K562 (cell line): ENCODE results near the gene PKIB. TPM values are rescaled to one million over a fixed set of nuclear protein-coding genes. Genes with fewer than 3 reads are reported as not detected.

Experiments used
- ATAC-seq: fragments of 200-7000 bp; cut with Tn5 transposase; 3 replicates; pipeline ENCODE4 v1.9.1; 2020; ENCODE audit warnings: moderate library complexity
- BruUV-seq: library from RNA; stranded (reverse); fragments of 400-500 nt; replicated peaks from 2 replicates; lab custom pipeline; 2021; lab: Mats Ljungman, UMichigan
- CTCF ChIA-PET: fragments of 300-600 bp; formaldehyde crosslinking; extraction: SDS; loops from one replicate; lab custom pipeline; 2021; ENCODE audit warnings: low intra/inter-chr PET ratio; lab: Yijun Ruan, JAX
- POLR2A ChIA-PET: fragments of 300-600, 350-650 bp; sonication (Branson Sonifier 250); formaldehyde crosslinking; extraction: SDS; loops from one replicate; lab custom pipeline; 2021; ENCODE audit warnings: antibody characterized with exemption, inconsistent platforms; lab: Yijun Ruan, JAX
- DNase-seq, 4 experiments: peaks; one replicate each; pipeline versions ENCODE4 v3.0.0 to v3.0.0-alpha.2; 2011 to 2018; ENCODE audit warnings: low spot score in 3 of 4, mixed read lengths in 3 of 4; ENCODE audit errors: extremely low read depth in 1 of 4
- FAIRE-seq: peaks from 2 replicates; lab custom pipeline; 2011; peaks lifted over from hg19 to GRCh38; lab: Jason Lieb, UNC
- H2AFZ ChIP-seq: 2 replicates; pipeline ENCODE4 v1.6.0; 2011; ENCODE audit warnings: low read depth, low read length, control low read depth, inconsistent platforms
- H3K27ac ChIP-seq: fragments of 200-600 bp; 3 replicates; pipeline ENCODE4 v1.8.0; 2011; ENCODE audit warnings: low read depth, mild to moderate bottlenecking, control low read depth, inconsistent platforms, low read length, moderate library complexity, mixed read lengths; ENCODE audit errors: extremely low read depth
- H3K27me3 ChIP-seq, 2 experiments: fragments of 300-600 bp in 1 of 2; 2 replicates in 1 of 2; 3 replicates in 1 of 2; pipeline versions ENCODE4 v1.6.0 to v1.8.0; 2011; ENCODE audit warnings: inconsistent platforms in 2 of 2, low read length in 2 of 2, mild to moderate bottlenecking in 1 of 2, mixed read lengths in 1 of 2, moderate library complexity in 1 of 2; ENCODE audit not compliant: control insufficient read depth in 2 of 2, insufficient read depth in 2 of 2
- H3K36me3 ChIP-seq: fragments of 300-600 bp; 3 replicates; pipeline ENCODE4 v1.8.0; 2011; ENCODE audit warnings: mild to moderate bottlenecking, low read length, inconsistent platforms; ENCODE audit not compliant: control insufficient read depth, insufficient read depth
- H3K4me1 ChIP-seq, 2 experiments: fragments of 200-600 bp in 1 of 2; replicated peaks in 1 of 2; 2 replicates in 1 of 2; 3 replicates in 1 of 2; pipeline versions ENCODE4 v1.5.1 to v1.8.0; 2011; ENCODE audit warnings: inconsistent platforms in 2 of 2, low read length in 2 of 2, mild to moderate bottlenecking in 1 of 2, mixed read lengths in 1 of 2, moderate library complexity in 1 of 2; ENCODE audit not compliant: control insufficient read depth in 2 of 2, insufficient read depth in 2 of 2
- H3K4me2 ChIP-seq: 2 replicates; pipeline ENCODE4 v1.6.1; 2011; ENCODE audit warnings: low read length, control low read depth, inconsistent platforms, mixed read lengths; ENCODE audit not compliant: insufficient read depth
- H3K4me3 ChIP-seq: fragments of 200-600 bp; sonication (generic), shearing (Covaris generic); 2 replicates; pipeline ENCODE4 v1.5.1; 2016; ENCODE audit warnings: control low read depth, inconsistent platforms
- H3K79me2 ChIP-seq: fragments of 200-600 bp; 3 replicates; pipeline ENCODE4 v1.8.0; 2011; ENCODE audit warnings: low read length, inconsistent platforms; ENCODE audit not compliant: control insufficient read depth, insufficient read depth
- H3K9ac ChIP-seq, 2 experiments: 2 replicates each; pipeline versions ENCODE4 v1.6.0 to v1.6.1; 2011; ENCODE audit warnings: low read depth in 2 of 2, low read length in 2 of 2, control low read depth in 1 of 2, inconsistent platforms in 1 of 2, mild to moderate bottlenecking in 1 of 2, mixed read lengths in 1 of 2; ENCODE audit not compliant: insufficient read depth in 1 of 2
- H3K9me1 ChIP-seq: one replicate; pipeline ENCODE4 v1.6.0; 2011; ENCODE audit warnings: inconsistent platforms, mild to moderate bottlenecking, low read length, moderate library complexity; ENCODE audit not compliant: control insufficient read depth, insufficient read depth
- H3K9me3 ChIP-seq: replicated peaks from 2 replicates; pipeline ENCODE4 v1.5.1; 2011; ENCODE audit warnings: low read depth, low read length, inconsistent platforms; ENCODE audit not compliant: control insufficient read depth, insufficient read depth
- H4K20me1 ChIP-seq: replicated peaks from 2 replicates; pipeline ENCODE4 v1.6.1; 2011; ENCODE audit warnings: low read length, inconsistent platforms, mixed read lengths; ENCODE audit not compliant: control insufficient read depth, insufficient read depth
- C11orf30 ChIP-seq: fragments of 450-650 bp; IDR thresholded peaks from 2 replicates; pipeline ENCODE4 v1.6.1; 2016; ENCODE audit warnings: low read depth, mild to moderate bottlenecking
- CBFA2T2 ChIP-seq: fragments of 450-650 bp; conservative IDR thresholded peaks from 2 replicates; pipeline ENCODE4 v1.6.1; 2017; ENCODE audit warnings: mild to moderate bottlenecking
- CREB1 ChIP-seq, 2 experiments: sonication (generic) in 1 of 2; formaldehyde crosslinking in 1 of 2; IDR thresholded peaks; 2 replicates each; pipeline versions ENCODE4 v1.6.1 to v1.8.0; 2012 to 2022; ENCODE audit warnings: inconsistent platforms in 1 of 2, mild to moderate bottlenecking in 1 of 2, missing genetic modification reagents in 1 of 2, moderate library complexity in 1 of 2
- EHMT2 ChIP-seq: fragments of 450-650 bp; IDR thresholded peaks from 2 replicates; pipeline ENCODE4 v1.6.1; 2018; ENCODE audit warnings: antibody characterized with exemption
- FOXM1 ChIP-seq, 2 experiments: fragments of 450-650 bp in 1 of 2; sonication (generic) in 1 of 2; formaldehyde crosslinking in 1 of 2; IDR thresholded peaks; 2 replicates each; pipeline versions ENCODE4 v1.6.1 to v1.9.0; 2017 to 2022; ENCODE audit warnings: low read depth in 2 of 2, mild to moderate bottlenecking in 2 of 2, missing genetic modification reagents in 1 of 2, moderate library complexity in 1 of 2
- JUND ChIP-seq, 2 experiments: IDR thresholded peaks; 2 replicates in 1 of 2; 3 replicates in 1 of 2; pipeline ENCODE4 v1.6.1; 2011; ENCODE audit warnings: borderline replicate concordance in 2 of 2, low read depth in 2 of 2, low read length in 2 of 2, improper control_type of control experiment in 1 of 2, missing biosample characterization in 1 of 2, missing genetic modification characterization in 1 of 2, missing genetic modification reagents in 1 of 2
- MEF2D ChIP-seq: conservative IDR thresholded peaks from 2 replicates; pipeline ENCODE4 v1.6.1; 2016; ENCODE audit warnings: low read depth, missing genetic modification characterization, missing compliant biosample characterization
- MEIS2 ChIP-seq: fragments of 450-650 bp; IDR thresholded peaks from 2 replicates; pipeline ENCODE4 v1.6.1; 2014; ENCODE audit warnings: mild to moderate bottlenecking; ENCODE audit not compliant: partially characterized antibody
- MTA1 ChIP-seq: fragments of 450-650 bp; IDR thresholded peaks from 2 replicates; pipeline ENCODE4 v1.6.1; 2017; ENCODE audit warnings: borderline replicate concordance
- MTA3 ChIP-seq: fragments of 450-650 bp; formaldehyde crosslinking; IDR thresholded peaks from 2 replicates; pipeline ENCODE4 v1.6.1; 2017; ENCODE audit warnings: mild to moderate bottlenecking, borderline replicate concordance
- PHB2 ChIP-seq: fragments of 450-650 bp; IDR thresholded peaks from 2 replicates; pipeline ENCODE4 v1.6.1; 2017; ENCODE audit warnings: low read depth
- RBBP5 ChIP-seq: fragments of 200-600 bp; sonication (generic); IDR thresholded peaks from 2 replicates; pipeline ENCODE4 v1.6.1; 2012; ENCODE audit warnings: borderline replicate concordance, mild to moderate bottlenecking, low read length, control low read depth, inconsistent platforms; ENCODE audit not compliant: insufficient read depth, poor library complexity, severe bottlenecking
- WGBS: fragments of 100-300 bp; shearing (Covaris generic); methylation state at CpG from one replicate; pipeline ENCODE4 v1.1.6; 2016; ENCODE audit warnings: low coverage, mixed read lengths; ENCODE audit not compliant: insufficient coverage; ENCODE audit errors: missing lambda C conversion rate; 5-methylcytosine and 5-hydroxymethylcytosine counted together
- in situ Hi-C: fragments of 300-500 bp; cut with MboI; formaldehyde crosslinking; loops from 4 replicates; pipeline ENCODE4 v1.15.0; 2018; ENCODE audit warnings: inconsistent platforms, mixed read lengths
- intact Hi-C: fragments of 100-400 bp; cut with micrococcal nuclease; formaldehyde crosslinking; loops from 2 replicates; pipeline ENCODE4 v1.14.2; 2022
- polyA plus RNA-seq, 8 experiments: library from polyadenylated mRNA; depleted of rRNA in 4 of 8; stranded (reverse) in 5 of 8; unstranded in 3 of 8; fragments of >200 nt; fragmentation: Nextera tagmentation in 2 of 8; fragmentation: Illumina TruSeq in 1 of 8; extraction: Ambion mirVana in 2 of 8; extraction: Trizol in 1 of 8; gene quantifications; 2 replicates each; pipeline versions ENCODE4 v1.2.1 to v1.2.3, GENCODE V29; 2011 to 2014; ENCODE audit warnings: inconsistent platforms in 1 of 8, missing spikeins in 1 of 8
- total RNA-seq, 7 experiments: library from RNA; depleted of rRNA in 6 of 7; stranded (reverse); fragments of >200 nt in 6 of 7; fragmentation: Illumina TruSeq in 2 of 7; extraction: Trizol in 2 of 7; gene quantifications; 2 replicates each; pipeline versions ENCODE4 v1.2.1 to v1.2.3, GENCODE V29; 2011 to 2021; ENCODE audit warnings: low replicate concordance in 1 of 7
- TF ChIP-seq, protein P1 (sequence below), 2 experiments: IDR thresholded peaks in 1 of 2; conservative IDR thresholded peaks in 1 of 2; 2 replicates each; pipeline ENCODE4 v1.6.1; 2016; ENCODE audit warnings: low read depth in 2 of 2, mild to moderate bottlenecking in 1 of 2, missing compliant biosample characterization in 1 of 2, missing genetic modification characterization in 1 of 2, moderate library complexity in 1 of 2
- TF ChIP-seq, protein P2 (sequence below): sonication (generic); formaldehyde crosslinking; IDR thresholded peaks from 2 replicates; pipeline ENCODE4 v1.4.0; 2020; ENCODE audit warnings: mild to moderate bottlenecking, missing genetic modification reagents

PKIB gene
- total and polyA plus RNA-seq, 9 of the 15 experiments (the other 6 are each of a cell fraction or from before 2014, with no cell fraction given): 14.8 to 37.5 (median 27.4) TPM

DNA sequence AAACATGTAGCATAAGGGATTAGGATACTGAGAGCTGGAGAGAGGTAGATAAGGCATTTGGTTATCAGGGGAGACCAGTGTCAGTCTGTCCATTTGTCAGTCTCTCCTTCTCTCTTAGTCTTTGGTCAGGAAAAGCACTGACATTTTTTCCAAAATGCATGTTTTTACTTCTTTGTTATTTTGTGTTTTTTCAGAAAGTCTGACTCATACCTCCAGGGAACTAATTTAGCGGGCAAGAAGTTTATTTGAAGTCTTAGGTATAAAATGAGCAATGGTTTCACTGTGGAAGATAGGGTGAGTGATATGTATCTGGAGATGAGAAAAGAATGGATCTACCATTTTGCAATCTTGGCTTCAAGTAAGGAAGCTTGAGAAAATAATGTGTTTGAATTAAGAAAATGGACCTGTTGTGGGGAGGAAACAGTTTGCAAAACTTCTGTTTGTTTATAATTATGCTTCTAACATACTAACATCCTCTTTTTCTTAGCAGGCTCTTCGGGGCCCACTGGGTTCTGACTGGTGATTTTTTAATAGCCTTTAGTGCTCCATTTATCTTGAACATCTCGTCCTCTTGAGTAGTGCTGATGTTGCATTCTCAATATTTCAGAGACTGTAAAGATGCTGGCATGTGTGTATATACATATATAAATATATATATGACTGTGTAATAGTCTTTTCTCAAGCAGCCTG, 102.4 kb downstream of the PKIB start:
- WGBS: 0% methylated on average over 3 of the region's 3 CpGs
- in situ Hi-C loops (no loop called here), intact Hi-C loops (loop anchor here (5.0 kb wide), 2 partner anchors 240 to 310 kb away; partner anchors contain the start of gene SERINC1)
- peak overlapping the region in 1 of 2 experiments; percentile 58; a peak in 2 of 4 replicates for H3K9ac ChIP-seq
- peak overlapping the region; percentile 78 for H2AFZ ChIP-seq
- ChIA-PET CTCF (no interaction called here), POLR2A (interaction anchor here (1.0 kb wide), 1 partner anchor 76 kb away, joined by 3 read pairs; the partner anchor contains the start of gene SMPDL3A)
- no peaks in the 10 kb centered on the region for H3K79me2 ChIP-seq
- H3K9me3 ChIP-seq: no peaks in the 10 kb centered on the region
- ATAC-seq (peak; percentile 82), FAIRE-seq (peak; percentile 82), DNase-seq (peak; percentile 57 to 78 (median 67))
- H3K27me3 ChIP-seq: no peaks in the 10 kb centered on the region
- H3K27ac ChIP-seq: peak overlapping the region; percentile 74
- no peak overlapping the region for H3K4me3 ChIP-seq
- H3K9me1 ChIP-seq: no peaks in the 10 kb centered on the region
- peaks cover 9 to 43% of the 10 kb centered on the region in 2 experiments; a peak in 3 of 5 replicates for H3K4me1 ChIP-seq
- H4K20me1 ChIP-seq: no peaks in the 10 kb centered on the region
- BruUV-seq: no TSS peak
- H3K36me3 ChIP-seq: no peaks in the 10 kb centered on the region
- peak overlapping the region; percentile 54 for H3K4me2 ChIP-seq
- TF ChIP-seq EHMT2 (peak; percentile 73), MTA3 (no peak), MEF2D (tag) (no peak), MEIS2 (peak; percentile 82), CREB1 (IDR thresholded peaks at IDR 0.05) (peak; percentile 35; the same call in 1 of the 2 replicates), CREB1 (CRISPR knock-in tag; IDR thresholded peaks at IDR 0.05) (no peak), RBBP5 (peak; percentile 11), FOXM1 (IDR thresholded peaks at IDR 0.05; ENCODE audit: low read depth) (peak; percentile 68; the same call in 1 of the 2 replicates), FOXM1 (CRISPR knock-in tag; IDR thresholded peaks at IDR 0.05; ENCODE audit: low read depth) (no peak), C11orf30 (peak; percentile 54), PHB2 (peak; percentile 72), JUND (IDR thresholded peaks at IDR 0.05; ENCODE audit: borderline replicate concordance, low read depth, low read length) (peak; percentile 43; the same call in 1 of the 2 replicates), JUND (tag; IDR thresholded peaks at IDR 0.05; ENCODE audit: borderline replicate concordance, low read depth, low read length) (peak; percentile 78; the same call in 2 of the 3 replicates), MTA1 (0 out of 2 replicates have a peak, but pooled peaks have one; percentile 42), CBFA2T2 (peak; percentile 91)
- TF ChIP-seq, protein P1, sequence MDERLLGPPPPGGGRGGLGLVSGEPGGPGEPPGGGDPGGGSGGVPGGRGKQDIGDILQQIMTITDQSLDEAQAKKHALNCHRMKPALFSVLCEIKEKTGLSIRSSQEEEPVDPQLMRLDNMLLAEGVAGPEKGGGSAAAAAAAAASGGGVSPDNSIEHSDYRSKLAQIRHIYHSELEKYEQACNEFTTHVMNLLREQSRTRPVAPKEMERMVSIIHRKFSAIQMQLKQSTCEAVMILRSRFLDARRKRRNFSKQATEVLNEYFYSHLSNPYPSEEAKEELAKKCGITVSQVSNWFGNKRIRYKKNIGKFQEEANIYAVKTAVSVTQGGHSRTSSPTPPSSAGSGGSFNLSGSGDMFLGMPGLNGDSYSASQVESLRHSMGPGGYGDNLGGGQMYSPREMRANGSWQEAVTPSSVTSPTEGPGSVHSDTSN (CRISPR knock-in tag; IDR thresholded peaks at IDR 0.05; ENCODE audit: low read depth): no peak
- TF ChIP-seq, protein P1 (tag; conservative IDR thresholded peaks at IDR 0.05; ENCODE audit: low read depth): peak; percentile 77
- TF ChIP-seq, protein P2, sequence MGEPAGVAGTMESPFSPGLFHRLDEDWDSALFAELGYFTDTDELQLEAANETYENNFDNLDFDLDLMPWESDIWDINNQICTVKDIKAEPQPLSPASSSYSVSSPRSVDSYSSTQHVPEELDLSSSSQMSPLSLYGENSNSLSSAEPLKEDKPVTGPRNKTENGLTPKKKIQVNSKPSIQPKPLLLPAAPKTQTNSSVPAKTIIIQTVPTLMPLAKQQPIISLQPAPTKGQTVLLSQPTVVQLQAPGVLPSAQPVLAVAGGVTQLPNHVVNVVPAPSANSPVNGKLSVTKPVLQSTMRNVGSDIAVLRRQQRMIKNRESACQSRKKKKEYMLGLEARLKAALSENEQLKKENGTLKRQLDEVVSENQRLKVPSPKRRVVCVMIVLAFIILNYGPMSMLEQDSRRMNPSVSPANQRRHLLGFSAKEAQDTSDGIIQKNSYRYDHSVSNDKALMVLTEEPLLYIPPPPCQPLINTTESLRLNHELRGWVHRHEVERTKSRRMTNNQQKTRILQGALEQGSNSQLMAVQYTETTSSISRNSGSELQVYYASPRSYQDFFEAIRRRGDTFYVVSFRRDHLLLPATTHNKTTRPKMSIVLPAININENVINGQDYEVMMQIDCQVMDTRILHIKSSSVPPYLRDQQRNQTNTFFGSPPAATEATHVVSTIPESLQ (CRISPR knock-in tag): no peak
